GM21390 (cell line): Measurements from ENCODE around the gene PAQR8.
"Not testable (repeated sequence)": the region's sequence is repeated elsewhere in the genome, so short reads cannot be mapped to it uniquely, and the experiment has no call there.

Source experiments
- ATAC-seq: cut with Tn5 transposase; IDR thresholded peaks from one replicate; pipeline ENCODE4 v1.9.1; 2021; ENCODE audit not compliant: unreplicated experiment

Gene PAQR8

DNA sequence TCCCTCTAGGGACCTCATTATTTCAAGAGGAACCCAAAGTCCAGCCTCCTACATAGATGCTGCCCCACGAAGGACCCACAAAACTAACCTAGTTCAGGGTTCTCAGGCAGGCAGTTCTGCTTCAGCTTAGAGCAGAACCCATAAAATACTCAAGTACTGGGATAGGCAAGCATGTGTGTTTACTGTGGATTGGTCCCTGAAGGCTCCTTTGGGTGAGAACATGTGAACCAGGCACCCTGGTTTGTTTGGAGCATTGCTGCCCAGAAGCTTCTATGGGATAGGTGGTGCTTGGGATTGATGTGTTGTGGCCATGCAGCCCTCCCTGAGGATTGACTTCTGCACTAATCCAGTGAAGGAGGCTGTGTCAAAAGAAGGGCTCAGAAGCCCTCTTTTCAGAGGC lies 43.3 kb downstream of the PAQR8 start:
- no peak for ATAC-seq

DNA sequence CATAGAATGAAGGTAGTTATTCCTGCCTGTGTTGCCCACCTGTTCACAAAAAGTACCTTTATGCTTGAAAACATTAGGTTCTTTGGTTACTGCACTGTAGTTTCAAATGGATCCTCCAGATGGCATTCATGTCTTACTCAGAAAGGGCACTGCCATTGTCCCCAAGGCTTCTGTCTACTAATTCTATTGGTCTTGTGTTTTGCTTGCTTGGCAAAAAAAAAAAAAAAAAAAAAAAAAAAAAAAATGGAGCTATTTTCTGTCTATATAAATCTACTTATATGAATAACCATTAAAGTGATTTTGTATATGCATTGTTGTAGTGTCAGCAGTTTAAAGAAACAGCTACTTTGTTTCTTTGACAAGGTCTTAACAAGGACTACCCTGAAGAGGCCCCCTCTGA lies 45.5 kb downstream of the PAQR8 start:
- peak; percentile 76 for ATAC-seq

- ATAC-seq: no peak
These were observed 47.5 kb downstream of the PAQR8 start for GRCh38 chr6:52409499-52409898.

GRCh38 chr6:52410979-52411378 lies 49.0 kb downstream of the PAQR8 start:
- no peak for ATAC-seq

GRCh38 chr6:52411911-52412310 lies 50.0 kb downstream of the PAQR8 start:
- no peak for ATAC-seq

- ATAC-seq: no peak
These were observed 53.4 kb downstream of the PAQR8 start for GRCh38 chr6:52415333-52415732.

DNA sequence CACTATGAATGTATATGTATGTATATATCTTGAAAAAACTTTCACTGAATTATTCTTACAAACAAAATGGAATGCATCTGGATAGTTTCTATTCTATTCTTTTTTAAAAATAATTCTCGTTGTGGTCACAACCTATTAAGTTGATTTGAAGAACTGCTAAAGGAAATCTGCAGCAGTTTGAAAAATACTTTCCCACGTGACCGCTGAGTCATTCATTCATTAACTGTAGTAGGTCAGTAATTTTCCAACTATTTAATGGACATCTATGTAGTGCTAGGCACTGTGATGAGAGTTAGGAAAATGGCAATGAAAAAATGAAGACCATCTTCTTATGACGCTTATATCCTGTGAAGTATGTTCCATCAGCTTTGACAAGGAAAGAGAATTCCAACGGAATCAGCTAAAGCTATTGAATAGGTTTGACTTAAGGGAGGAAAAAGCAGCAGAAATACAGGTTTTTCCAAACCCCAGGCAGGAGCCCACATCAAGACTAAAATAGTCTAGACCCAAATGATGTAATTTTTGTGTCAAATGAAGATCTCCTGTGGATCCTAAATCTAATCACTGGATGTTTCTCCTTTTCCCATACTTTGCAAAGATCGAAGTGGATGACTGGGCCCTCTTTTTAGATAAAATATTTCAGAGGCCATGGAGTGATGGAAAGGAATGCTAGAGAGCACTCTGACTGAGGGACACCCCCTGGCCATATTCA lies 54.1 kb downstream of the PAQR8 start:
- no peak for ATAC-seq

DNA sequence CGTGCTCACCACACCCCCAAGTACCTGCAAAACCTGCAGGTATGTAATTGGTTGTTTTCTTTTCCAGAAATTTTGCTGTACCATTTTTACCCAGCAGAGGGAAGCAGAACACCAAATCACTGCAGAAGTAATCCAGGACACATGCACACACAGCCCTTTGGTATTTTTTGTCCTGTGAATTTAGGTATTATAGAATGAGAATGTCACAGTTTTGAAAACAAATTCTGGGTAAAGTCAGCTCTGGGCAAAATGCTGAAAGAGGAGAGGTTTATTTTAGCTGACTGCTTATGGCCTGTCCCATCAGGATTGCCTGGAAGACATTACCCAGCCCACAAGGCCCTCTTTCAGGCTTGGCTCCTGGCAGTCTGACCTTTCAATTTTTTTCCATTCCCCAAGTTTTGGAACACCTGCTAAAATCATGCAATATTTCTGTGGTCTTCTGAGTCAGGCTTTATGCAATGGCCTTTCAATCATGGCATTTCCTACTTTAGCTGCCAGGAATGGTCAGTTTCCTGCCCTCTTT lies 54.7 kb downstream of the PAQR8 start:
- ATAC-seq: no peak

- no peak for ATAC-seq
These were observed 55.7 kb downstream of the PAQR8 start for GRCh38 chr6:52417675-52418111.

DNA sequence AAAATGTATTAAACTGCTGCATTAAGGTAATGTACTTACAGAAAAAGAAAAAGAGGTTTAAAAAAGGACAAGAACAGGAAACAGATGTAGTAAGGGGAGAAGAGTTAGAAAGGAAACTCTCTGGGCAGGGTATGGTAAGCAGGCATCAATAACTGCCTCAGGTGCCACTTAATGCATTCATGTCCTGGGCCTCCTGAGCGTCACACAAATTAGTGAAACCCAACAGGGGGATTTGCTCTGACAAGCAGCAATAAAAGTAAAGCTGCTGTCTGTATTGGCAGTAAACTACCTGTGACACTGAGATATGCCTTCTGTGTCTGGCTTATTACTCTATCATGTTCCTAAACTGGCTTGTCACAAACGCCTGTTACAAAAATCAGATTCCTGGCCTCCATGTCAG lies 56.7 kb downstream of the PAQR8 start:
- no peak for ATAC-seq

GRCh38 chr6:52419809-52420667 lies 58.1 kb downstream of the PAQR8 start, which contains the start of gene EFHC1:
EFHC1 (plus strand) TSS chr6:52420342; CDS start chr6:52420411, 69 bp downstream.
- peak; percentile 89 for ATAC-seq

- ATAC-seq: no peak
These were observed 58.9 kb downstream of the PAQR8 start for GRCh38 chr6:52420668-52421358.

GRCh38 chr6:52422156-52422555 lies 60.2 kb downstream of the PAQR8 start:
- no peak for ATAC-seq

- no peak for ATAC-seq
These were observed 61.5 kb downstream of the PAQR8 start for GRCh38 chr6:52423448-52423847.

GRCh38 chr6:52423971-52424381 lies 62.0 kb downstream of the PAQR8 start:
- ATAC-seq: no peak

DNA sequence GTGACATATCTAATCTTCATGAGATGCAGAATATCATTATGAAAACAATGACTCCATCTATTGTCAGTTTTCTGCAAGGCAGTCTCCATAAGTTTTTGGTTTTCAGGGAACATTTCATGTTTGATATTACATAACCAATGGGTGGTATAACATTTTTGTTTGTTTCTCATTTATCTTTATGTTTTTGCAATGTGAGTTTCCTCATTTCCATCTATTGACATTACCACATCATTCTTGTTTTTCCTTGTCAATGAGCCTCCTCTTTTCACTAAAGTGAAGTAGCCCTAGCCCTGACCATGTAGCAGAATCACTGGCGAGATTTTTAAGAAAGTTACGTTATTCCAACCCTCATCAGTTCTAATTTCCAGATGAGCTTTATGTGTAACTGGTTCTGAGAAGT lies 62.6 kb downstream of the PAQR8 start:
- ATAC-seq: no peak

DNA sequence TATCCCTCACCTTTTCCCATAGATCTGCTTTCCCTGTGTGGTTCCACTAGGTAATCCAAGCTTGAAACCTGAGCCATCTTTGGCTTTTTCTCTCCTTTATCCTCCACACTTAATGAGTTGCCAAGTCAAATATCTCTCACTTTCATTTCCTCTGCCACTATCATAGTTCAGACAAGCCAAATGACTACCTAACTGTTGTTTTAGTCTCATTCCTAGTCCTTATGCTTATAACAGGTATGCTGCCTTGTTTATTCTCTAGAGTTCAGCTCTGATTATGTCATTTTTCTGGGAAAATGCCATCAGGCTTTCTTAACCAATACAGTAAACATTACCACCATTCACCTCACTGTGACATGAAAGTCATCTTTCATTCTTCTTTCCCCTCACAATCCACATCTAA lies 64.7 kb downstream of the PAQR8 start:
- ATAC-seq: no peak

- ATAC-seq: not testable (repeated sequence)
These were observed 71.3 kb downstream of the PAQR8 start for GRCh38 chr6:52433294-52433693.

GRCh38 chr6:52435345-52435744 lies 73.4 kb downstream of the PAQR8 start:
- no peak for ATAC-seq

- ATAC-seq: no peak
These were observed 77.0 kb downstream of the PAQR8 start for GRCh38 chr6:52438926-52439325.

DNA sequence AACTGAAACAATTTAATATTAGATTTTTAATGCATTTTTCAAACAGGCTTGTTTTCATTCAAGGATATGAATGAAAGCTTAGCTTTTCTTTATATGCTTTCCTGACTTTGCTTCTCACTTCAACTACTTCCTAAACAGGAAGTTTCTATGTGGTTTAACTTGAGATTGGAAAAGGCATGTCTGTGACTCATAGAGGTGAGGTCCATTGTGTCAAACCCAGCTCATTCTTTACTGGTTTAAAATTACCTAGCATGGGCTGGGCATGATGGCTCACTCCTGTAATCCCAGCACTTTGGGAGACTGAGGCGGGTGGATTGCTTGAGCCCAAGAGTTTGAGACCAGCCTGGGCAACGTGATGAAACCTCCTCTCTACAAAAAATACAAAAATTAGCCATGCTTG lies 92.6 kb downstream of the PAQR8 start:
- no peak for ATAC-seq
